ENCODE results near the gene CYS1. TPM values are rescaled to one million over a fixed set of nuclear protein-coding genes. Genes with fewer than 3 reads are reported as not detected.

Gene CYS1
- total RNA-seq, 1 donor from 2014 or later = 3.2 TPM

- ATAC-seq (no peak), DNase-seq (ENCODE audit: missing footprints) (no peak)
- intact Hi-C loops (cut with DNase I) = no loop called here
These were observed 21.8 kb downstream of the CYS1 start for GRCh38 chr2:10058251-10059015.

- intact Hi-C loops (cut with DNase I) = no loop called here
- peak; percentile 67 for ATAC-seq
- peak; percentile 86 for DNase-seq (ENCODE audit: missing footprints)
These were observed 22.7 kb downstream of the CYS1 start for GRCh38 chr2:10057231-10058107.

GRCh38 chr2:10056439-10056838 is 23.8 kb downstream of the CYS1 start:
- ATAC-seq = no peak
- intact Hi-C loops (cut with DNase I) = no loop called here
- no peak for DNase-seq (ENCODE audit: missing footprints)

- DNase-seq (ENCODE audit: missing footprints) = peak; percentile 8
- intact Hi-C loops (cut with DNase I) = no loop called here
- no peak for ATAC-seq
These were observed 25.2 kb downstream of the CYS1 start for GRCh38 chr2:10054976-10055375.

GRCh38 chr2:10054424-10054823 is 25.8 kb downstream of the CYS1 start:
- ATAC-seq (no peak), DNase-seq (ENCODE audit: missing footprints) (peak; percentile 58)
- intact Hi-C loops (cut with DNase I) = no loop called here

GRCh38 chr2:10053351-10053750 is 26.9 kb downstream of the CYS1 start:
- intact Hi-C loops (cut with DNase I) = no loop called here
- no peak for ATAC-seq
- no peak for DNase-seq (ENCODE audit: missing footprints)

- intact Hi-C loops (cut with DNase I) = no loop called here
- no peak for ATAC-seq
- peak; percentile 26 for DNase-seq (ENCODE audit: missing footprints)
These were observed 28.0 kb downstream of the CYS1 start for GRCh38 chr2:10052216-10052615.

GRCh38 chr2:10048501-10049171 is 31.6 kb downstream of the CYS1 start:
- DNase-seq (ENCODE audit: missing footprints) = peak; percentile 59
- intact Hi-C loops (cut with DNase I) = loop anchor here (1.0 to 10.0 kb wide), 3 partner anchors 64 to 494 kb away; partner anchors contain the start of gene ADAM17
- no peak for ATAC-seq

GRCh38 chr2:10047616-10048500 is 32.4 kb downstream of the CYS1 start:
- DNase-seq (ENCODE audit: missing footprints) (no peak), ATAC-seq (no peak)
- intact Hi-C loops (cut with DNase I) = loop anchor here (1.0 to 10.0 kb wide), 3 partner anchors 64 to 493 kb away; partner anchors contain the start of gene ADAM17

GRCh38 chr2:10046931-10047330 is 33.3 kb downstream of the CYS1 start:
- ATAC-seq (no peak), DNase-seq (ENCODE audit: missing footprints) (no peak)
- intact Hi-C loops (cut with DNase I) = loop anchor here (5.0 to 10.0 kb wide), 2 partner anchors 235 to 492 kb away; partner anchors contain the start of gene ADAM17

- DNase-seq (ENCODE audit: missing footprints) (no peak), ATAC-seq (no peak)
- intact Hi-C loops (cut with DNase I) = loop anchor here (5.0 to 10.0 kb wide), 2 partner anchors 233 to 491 kb away; partner anchors contain the start of gene ADAM17
These were observed 34.5 kb downstream of the CYS1 start for GRCh38 chr2:10045561-10046355.

- DNase-seq (ENCODE audit: missing footprints) (peak; percentile 99), ATAC-seq (peak; percentile 77)
- intact Hi-C loops (cut with DNase I) = loop anchor here (2.0 to 10.0 kb wide), 3 partner anchors 35 to 489 kb away; partner anchors contain the start of gene ADAM17
These were observed 36.2 kb downstream of the CYS1 start for GRCh38 chr2:10043906-10044601.

- intact Hi-C loops (cut with DNase I) = loop anchor here (2.0 to 10.0 kb wide), 3 partner anchors 35 to 489 kb away; partner anchors contain the start of gene ADAM17
- DNase-seq (ENCODE audit: missing footprints) (peak; percentile 98), ATAC-seq (peak; percentile 80)
These were observed 36.8 kb downstream of the CYS1 start, which contains the start of gene KLF11 for GRCh38 chr2:10043256-10043905. Gene KLF11, plus strand, starts transcription at chr2:10043550. Its CDS starts 167 bp downstream, at chr2:10043717.

- ATAC-seq = peak; percentile 55
- peak; percentile 93 for DNase-seq (ENCODE audit: missing footprints)
These were observed 37.7 kb downstream of the CYS1 start for GRCh38 chr2:10042301-10043161.

GRCh38 chr2:10041711-10042110 is 38.5 kb downstream of the CYS1 start:
- DNase-seq (ENCODE audit: missing footprints) = no peak
- no peak for ATAC-seq
- intact Hi-C loops (cut with DNase I) = loop anchor here (2.0 to 10.0 kb wide), 3 partner anchors 33 to 487 kb away; partner anchors contain the start of gene ADAM17

More at GRCh38 chr2:10042301-10043161, 37.7 kb downstream of the CYS1 start:
- intact Hi-C loops (cut with DNase I) = loop anchor here (2.0 to 10.0 kb wide), 3 partner anchors 34 to 488 kb away; partner anchors contain the start of gene ADAM17
